ENCODE data around the gene NPFFR1.

Gene NPFFR1

DNA sequence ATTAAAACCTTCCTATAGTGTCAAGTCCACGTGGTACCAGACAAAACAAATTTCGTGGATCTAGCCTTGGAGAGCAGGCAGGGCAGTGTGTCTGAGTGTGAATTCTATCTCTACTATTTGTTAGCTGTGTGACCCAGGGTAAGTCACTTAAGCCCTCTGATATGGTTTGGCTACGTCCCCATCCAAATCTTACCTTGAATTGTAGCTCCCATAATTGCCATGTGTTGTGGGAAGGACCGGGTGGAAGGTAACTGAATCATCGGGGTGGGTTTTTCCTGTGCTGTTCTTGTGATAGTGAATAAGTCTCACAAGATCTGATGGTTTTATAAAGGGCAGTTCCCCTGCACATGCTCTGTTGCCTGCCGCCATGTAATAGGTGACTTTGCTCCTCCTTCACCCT, 2.8 kb upstream of the NPFFR1 start:
- no peak overlapping the region for H3K4me3 ChIP-seq (ENCODE audit: low read depth, low read length)
- no peak for DNase-seq (ENCODE audit: low read depth, low spot score)
- ChIA-PET POLR2A (no interaction called here), CTCF (interaction anchor here (1.2 kb wide), 1 partner anchor 14 kb away, joined by 3 read pairs; no protein-coding TSS in a partner anchor)
- no peak for TF ChIP-seq CTCF (IDR thresholded peaks at IDR 0.05; ENCODE audit: insufficient read depth, low read length, missing control alignments)

DNA sequence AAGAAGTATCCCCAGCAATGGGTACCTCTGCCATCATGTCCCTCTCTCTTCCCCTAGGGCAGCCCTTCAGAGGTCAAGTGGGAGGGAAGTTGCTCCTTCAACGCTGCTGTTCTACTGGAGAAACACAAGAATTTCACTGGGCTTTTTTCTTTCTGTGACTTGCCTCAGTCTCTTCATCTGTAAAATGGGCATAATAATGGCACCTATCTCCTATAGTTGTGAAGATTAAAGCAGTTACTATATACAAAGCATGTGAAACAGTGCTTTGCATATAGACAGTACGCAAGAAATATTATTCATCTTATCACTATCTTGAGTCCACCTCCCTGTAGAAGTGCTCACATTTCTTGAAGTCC, 1.6 kb upstream of the NPFFR1 start:
- DNase-seq (ENCODE audit: low read depth, low spot score) = no peak
- ChIA-PET POLR2A (no interaction called here), CTCF (interaction anchor here (1.7 kb wide), 1 partner anchor 12 kb away, joined by 6 read pairs; no protein-coding TSS in a partner anchor)
- TF ChIP-seq CTCF (IDR thresholded peaks at IDR 0.05; ENCODE audit: insufficient read depth, low read length, missing control alignments) = no peak
- H3K4me3 ChIP-seq (ENCODE audit: low read depth, low read length) = no peak overlapping the region

DNA sequence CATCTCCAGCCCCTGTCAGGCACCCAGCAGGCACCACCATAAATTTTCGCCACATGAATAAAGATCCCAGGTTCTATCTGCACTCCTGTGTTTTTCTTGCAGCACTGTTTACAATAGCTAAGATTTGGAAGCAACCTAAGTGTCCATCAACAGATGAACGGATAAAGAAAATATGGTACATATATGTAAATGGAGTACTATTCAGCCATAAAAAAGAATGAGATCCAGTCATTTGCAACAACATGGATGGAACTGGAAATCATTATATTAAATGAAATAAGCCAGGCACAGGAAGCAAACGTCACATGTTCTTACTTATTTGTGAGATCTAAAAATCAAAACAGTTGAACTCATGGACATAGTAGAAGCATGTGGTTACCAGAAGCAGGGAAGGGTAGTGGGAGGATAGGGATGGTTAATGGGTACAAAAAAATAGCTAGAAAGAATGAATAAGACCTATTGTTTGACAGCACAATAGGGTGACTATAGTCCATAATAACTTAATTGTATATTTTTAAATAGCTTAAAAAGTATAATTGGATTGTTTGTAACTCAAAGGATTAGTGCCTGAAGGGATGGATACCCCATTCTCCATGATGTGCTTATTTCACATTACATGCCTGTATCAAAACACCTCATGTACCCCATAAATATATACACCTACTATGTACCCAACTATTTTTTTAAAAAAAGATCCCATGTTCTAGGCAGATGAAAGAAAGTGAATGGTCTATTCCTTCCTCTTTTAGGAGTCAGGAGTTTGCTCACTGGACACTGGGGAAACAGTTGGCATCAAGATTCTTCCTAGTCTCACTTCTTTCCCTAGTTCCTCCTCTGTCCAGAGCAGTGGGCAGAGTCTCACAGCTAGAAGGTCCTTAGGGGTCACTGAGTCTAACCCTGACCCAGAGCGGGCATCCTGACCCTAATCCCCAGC, 1.0 kb upstream of the NPFFR1 start:
- ChIA-PET CTCF (interaction anchor here (0.8 to 1.7 kb wide), 2 partner anchors 11 to 14 kb away, joined by 3 to 6 read pairs; no protein-coding TSS in a partner anchor), POLR2A (no interaction called here)
- TF ChIP-seq CTCF (IDR thresholded peaks at IDR 0.05; ENCODE audit: insufficient read depth, low read length, missing control alignments) = no peak
- H3K4me3 ChIP-seq (ENCODE audit: low read depth, low read length) = no peak overlapping the region
- DNase-seq (ENCODE audit: low read depth, low spot score) = no peak

DNA sequence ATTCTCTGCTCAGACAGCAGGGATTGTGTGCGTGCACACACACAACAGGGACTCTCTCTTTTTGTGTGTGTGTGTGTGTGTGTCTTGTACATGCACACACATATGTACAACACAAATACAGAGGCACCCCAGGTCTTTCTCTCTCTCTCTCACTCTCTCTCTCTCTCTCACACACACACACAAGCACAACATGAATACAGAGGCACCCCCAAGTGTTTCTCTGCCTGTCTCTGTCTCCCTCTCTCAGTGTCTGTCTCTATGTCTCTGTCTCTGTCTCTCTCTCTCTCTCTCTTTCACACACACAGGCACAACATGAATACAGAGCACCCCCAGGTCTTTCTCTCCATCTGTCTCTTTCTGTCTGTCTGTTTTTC, 746 bp downstream of the NPFFR1 start:
- TF ChIP-seq CTCF (IDR thresholded peaks at IDR 0.05; ENCODE audit: insufficient read depth, low read length, missing control alignments) = no peak
- POLR2A ChIA-PET = no interaction called here
- no peak for DNase-seq (ENCODE audit: low read depth, low spot score)
- no peak overlapping the region for H3K4me3 ChIP-seq (ENCODE audit: low read depth, low read length)
- CTCF ChIA-PET = no interaction called here

- ChIA-PET POLR2A (no interaction called here), CTCF (interaction anchor here (0.6 to 1.4 kb wide), 6 partner anchors 9 to 83 kb away, joined by 3 to 5 read pairs (median 3); no protein-coding TSS in a partner anchor)
- no peak for TF ChIP-seq CTCF (IDR thresholded peaks at IDR 0.05; ENCODE audit: insufficient read depth, low read length, missing control alignments)
- H3K4me3 ChIP-seq (ENCODE audit: low read depth, low read length) = no peak overlapping the region
- no peak for DNase-seq (ENCODE audit: low read depth, low spot score)
Measured at GRCh38 chr10:70281609-70282008, 2.2 kb downstream of the NPFFR1 start.

- ChIA-PET POLR2A (no interaction called here), CTCF (interaction anchor here (1.0 to 1.3 kb wide), 2 partner anchors 13 to 84 kb away, joined by 4 to 6 read pairs; no protein-coding TSS in a partner anchor)
- no peak for TF ChIP-seq CTCF (IDR thresholded peaks at IDR 0.05; ENCODE audit: insufficient read depth, low read length, missing control alignments)
- no peak overlapping the region for H3K4me3 ChIP-seq (ENCODE audit: low read depth, low read length)
- DNase-seq (ENCODE audit: low read depth, low spot score) = no peak
Measured at GRCh38 chr10:70280099-70280498, 3.7 kb downstream of the NPFFR1 start.

All from AG04449 (cell line).